Body of pancreas (tissue), 4 donors: ENCODE measurements around the gene RAPGEF5. TPM values are rescaled to one million over a fixed set of nuclear protein-coding genes. Genes with fewer than 3 reads are reported as not detected.

Experiments
- ATAC-seq: fragments of 150-250 bp; one replicate; pipeline ENCODE4 v1.9.1; 2016
- DNase-seq, 4 donors: peaks; one replicate each; pipeline ENCODE4 v3.0.0-alpha.2; 2019
- H3K27ac ChIP-seq, 4 donors: fragments of 200-600 bp; sonication (generic); 1 replicate in 3 of 4; 2 replicates in 1 of 4; pipeline versions ENCODE4 v1.5.1 to v1.6.1; 2016 to 2019; ENCODE audit warnings: mild to moderate bottlenecking in 1 of 4, mixed read lengths in 1 of 4, moderate library complexity in 1 of 4
- H3K27me3 ChIP-seq, 2 donors: fragments of 200-600 bp; sonication (generic); one replicate each; pipeline ENCODE4 v1.6.0; 2016; ENCODE audit warnings: mild to moderate bottlenecking in 1 of 2
- H3K36me3 ChIP-seq, 2 donors: fragments of 200-600 bp; sonication (generic); replicated peaks in 1 of 2; 2 replicates each; pipeline ENCODE4 v1.5.1; 2016; ENCODE audit warnings: low read depth in 2 of 2; ENCODE audit not compliant: insufficient read depth in 1 of 2
- H3K4me1 ChIP-seq: fragments of 200-600 bp; sonication (generic); one replicate; pipeline ENCODE4 v1.6.0; 2016
- H3K4me3 ChIP-seq, 2 donors: fragments of 200-600 bp; sonication (generic); 1 replicate in 1 of 2; 2 replicates in 1 of 2; pipeline ENCODE4 v1.5.1; 2016 to 2019
- H3K9me3 ChIP-seq, 3 donors: fragments of 200-600 bp; sonication (generic); 1 replicate in 2 of 3; 2 replicates in 1 of 3; pipeline ENCODE4 v1.5.1; 2016
- POLR2A ChIP-seq, 3 donors: fragments of 450-650 bp; IDR thresholded peaks; one replicate each; pipeline ENCODE4 v1.6.1; 2016; ENCODE audit warnings: antibody characterized with exemption in 3 of 3, mild to moderate bottlenecking in 2 of 3
- WGBS, 2 donors: methylation state at CpG; one replicate each; pipeline ENCODE4 v1.1.5; 2017; 5-methylcytosine and 5-hydroxymethylcytosine counted together
- intact Hi-C: fragments of 100-400 bp; cut with DNase I; formaldehyde crosslinking; loops from one replicate; pipeline ENCODE4 v1.15.1; 2023
- total RNA-seq, 2 donors: library from RNA; depleted of rRNA; stranded (reverse); fragments of >200 nt; gene quantifications; one replicate each; pipeline ENCODE4 v1.1.0, GENCODE V29; 2016
- TF ChIP-seq, protein P1 (sequence below), 7 experiments: fragments of 450-650 bp in 4 of 7; fragments of 200-600 bp in 3 of 7; sonication (generic) in 3 of 7; IDR thresholded peaks; one replicate each; pipeline ENCODE4 v1.5.1; 2016 to 2019; ENCODE audit warnings: antibody characterized with exemption in 7 of 7

Gene RAPGEF5
- total RNA-seq, 2 donors from 2014 or later = 68.0 to 151 TPM

DNA sequence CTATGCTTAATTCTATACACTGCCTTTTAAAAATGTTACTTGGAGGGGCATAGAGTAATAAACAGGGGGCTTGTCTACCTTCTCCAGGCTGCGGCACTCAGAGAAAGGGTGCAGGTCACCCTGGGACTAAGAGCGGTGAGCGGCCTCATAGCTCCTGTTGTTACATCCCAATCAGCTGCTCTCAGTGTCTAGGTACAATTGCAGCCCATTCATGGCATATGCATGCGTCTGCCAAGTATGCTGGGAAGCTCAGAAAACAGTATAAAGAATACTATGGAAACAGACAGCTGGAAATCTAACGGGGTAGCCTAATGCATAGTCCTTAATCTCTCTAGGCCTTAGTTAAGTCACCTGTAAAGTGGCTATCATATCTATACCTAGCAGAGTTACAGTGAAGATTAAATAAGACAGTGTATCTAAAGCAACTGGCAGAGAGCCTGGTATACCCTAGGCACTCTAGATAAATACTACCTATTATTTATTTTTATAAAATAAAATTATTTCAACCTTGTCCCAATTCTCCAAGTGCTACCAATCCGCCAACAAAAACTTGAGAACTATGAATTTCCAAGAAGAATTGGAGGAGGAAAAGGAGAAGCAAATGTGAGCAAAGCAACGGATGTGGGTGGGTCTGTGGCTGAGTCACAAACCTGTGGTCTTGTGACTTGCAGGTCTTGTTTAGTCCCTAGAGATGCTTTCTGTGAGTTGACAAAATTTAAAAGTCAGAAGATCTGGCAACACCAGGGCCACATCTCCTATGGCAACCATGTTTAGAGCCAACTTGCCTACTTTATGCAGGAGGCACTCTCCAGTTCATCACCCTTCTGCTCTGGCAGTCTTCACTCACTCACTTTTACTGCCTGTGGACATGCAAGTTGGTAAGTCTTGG lies 183.0 kb downstream of the RAPGEF5 start:
- peaks cover 61% of the 10 kb centered on the region for H3K4me1 ChIP-seq
- DNase-seq (peak in 2 of 4 donors; percentile 38 to 45), ATAC-seq (no peak)
- H3K27me3 ChIP-seq = no peaks in the 10 kb centered on the region
- no peaks in the 10 kb centered on the region for H3K36me3 ChIP-seq
- H3K27ac ChIP-seq = peak overlapping the region; percentile 46 to 81 (median 64)
- no peaks in the 10 kb centered on the region for H3K9me3 ChIP-seq
- intact Hi-C loops = no loop called here
- 69 to 71% methylated on average over 7 of the region's 7 CpGs for WGBS, 2 donors
- no peak for TF ChIP-seq POLR2A (IDR thresholded peaks at IDR 0.05)
- TF ChIP-seq, protein P1, sequence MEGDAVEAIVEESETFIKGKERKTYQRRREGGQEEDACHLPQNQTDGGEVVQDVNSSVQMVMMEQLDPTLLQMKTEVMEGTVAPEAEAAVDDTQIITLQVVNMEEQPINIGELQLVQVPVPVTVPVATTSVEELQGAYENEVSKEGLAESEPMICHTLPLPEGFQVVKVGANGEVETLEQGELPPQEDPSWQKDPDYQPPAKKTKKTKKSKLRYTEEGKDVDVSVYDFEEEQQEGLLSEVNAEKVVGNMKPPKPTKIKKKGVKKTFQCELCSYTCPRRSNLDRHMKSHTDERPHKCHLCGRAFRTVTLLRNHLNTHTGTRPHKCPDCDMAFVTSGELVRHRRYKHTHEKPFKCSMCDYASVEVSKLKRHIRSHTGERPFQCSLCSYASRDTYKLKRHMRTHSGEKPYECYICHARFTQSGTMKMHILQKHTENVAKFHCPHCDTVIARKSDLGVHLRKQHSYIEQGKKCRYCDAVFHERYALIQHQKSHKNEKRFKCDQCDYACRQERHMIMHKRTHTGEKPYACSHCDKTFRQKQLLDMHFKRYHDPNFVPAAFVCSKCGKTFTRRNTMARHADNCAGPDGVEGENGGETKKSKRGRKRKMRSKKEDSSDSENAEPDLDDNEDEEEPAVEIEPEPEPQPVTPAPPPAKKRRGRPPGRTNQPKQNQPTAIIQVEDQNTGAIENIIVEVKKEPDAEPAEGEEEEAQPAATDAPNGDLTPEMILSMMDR (IDR thresholded peaks at IDR 0.05) = no peak
- no peak overlapping the region for H3K4me3 ChIP-seq

DNA sequence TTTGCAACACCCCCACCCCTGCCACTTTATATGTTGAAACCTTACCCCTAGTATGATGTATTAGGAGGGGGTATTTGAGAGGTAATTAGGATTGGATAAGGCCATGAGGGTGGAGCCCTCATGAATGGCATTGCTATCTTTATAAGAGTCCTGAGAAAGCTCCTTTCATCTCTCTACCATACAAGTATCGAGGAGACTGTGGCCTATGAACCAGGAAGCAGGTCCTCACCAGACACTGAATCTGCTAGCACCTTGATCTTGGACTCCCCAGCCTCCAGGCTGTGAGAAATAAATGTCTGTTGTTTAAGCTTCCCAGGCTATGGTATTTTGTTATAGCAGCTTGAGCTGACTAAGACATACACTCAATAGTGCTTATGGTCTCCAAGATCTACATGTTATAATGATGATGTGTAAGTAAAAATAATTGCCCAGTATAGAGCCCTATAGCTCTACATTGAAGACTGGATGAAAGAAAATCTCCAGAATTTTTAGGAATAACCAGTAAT lies 188.8 kb downstream of the RAPGEF5 start:
- 89 to 100% methylated on average over 1 of the region's 1 CpG for WGBS, 2 donors
- intact Hi-C loops = no loop called here
- ATAC-seq = no peak

DNA sequence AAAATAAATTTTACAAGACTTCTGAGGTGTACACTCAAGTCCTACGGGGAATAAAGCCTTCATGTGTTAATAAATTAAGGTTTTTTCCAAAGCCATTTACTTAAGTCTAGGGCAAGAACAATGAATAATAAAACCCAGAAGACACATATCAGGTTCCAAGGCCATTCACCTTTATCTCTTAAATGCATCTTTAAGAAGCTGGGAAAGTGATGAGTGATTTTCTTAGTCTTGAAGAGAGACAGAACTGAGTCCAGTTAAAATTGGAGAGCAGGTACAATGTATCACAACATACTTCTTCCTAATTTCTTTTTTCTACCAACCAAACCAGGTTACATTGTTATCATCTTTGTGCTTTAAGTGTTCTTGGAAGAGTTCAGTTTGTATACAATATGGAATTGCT lies 189.5 kb downstream of the RAPGEF5 start:
- no peaks in the 10 kb centered on the region for H3K27me3 ChIP-seq
- 90 to 93% methylated on average over 1 of the region's 1 CpG for WGBS, 2 donors
- no peak overlapping the region for H3K4me3 ChIP-seq
- no peak overlapping the region for H3K27ac ChIP-seq
- H3K9me3 ChIP-seq = no peaks in the 10 kb centered on the region
- no peaks in the 10 kb centered on the region for H3K36me3 ChIP-seq
- no peak for TF ChIP-seq POLR2A (IDR thresholded peaks at IDR 0.05)
- TF ChIP-seq, protein P1 (IDR thresholded peaks at IDR 0.05) = no peak
- ATAC-seq (no peak), DNase-seq (no peak)
- peaks cover 18% of the 10 kb centered on the region for H3K4me1 ChIP-seq
- intact Hi-C loops = no loop called here

More for the DNA sequence above, 188.8 kb downstream of the RAPGEF5 start:
- Histone ChIP-seq H3K36me3 (no peaks in the 10 kb centered on the region), H3K9me3 (no peaks in the 10 kb centered on the region), H3K4me3 (no peak overlapping the region), H3K27ac (no peak overlapping the region), H3K27me3 (no peaks in the 10 kb centered on the region), H3K4me1 (peaks cover 24% of the 10 kb centered on the region)
- TF ChIP-seq POLR2A (IDR thresholded peaks at IDR 0.05) = no peak
- TF ChIP-seq, protein P1 (IDR thresholded peaks at IDR 0.05) = no peak
- DNase-seq = no peak

DNA sequence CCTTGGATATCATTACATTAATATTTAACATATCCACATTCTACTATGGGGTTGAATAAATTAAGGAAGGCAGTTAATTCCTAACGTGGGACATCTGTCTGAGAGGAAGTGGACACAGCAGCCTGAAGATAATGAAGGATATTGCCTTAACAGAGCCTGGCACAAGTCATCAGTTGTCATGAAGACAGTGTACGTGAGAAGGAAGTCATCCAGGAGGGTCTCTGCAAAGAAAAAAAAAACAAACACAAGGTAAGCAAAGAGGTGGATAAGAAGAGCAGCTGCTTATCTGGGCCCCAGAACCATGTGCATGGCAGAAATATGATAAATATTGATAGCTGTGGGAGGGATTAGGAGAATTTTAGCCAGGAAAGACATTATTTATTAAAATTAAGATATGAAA lies 190.0 kb downstream of the RAPGEF5 start:
- 17 to 23% methylated on average over 2 of the region's 2 CpGs for WGBS, 2 donors
- intact Hi-C loops = no loop called here
- Histone ChIP-seq H3K4me3 (no peak overlapping the region), H3K27me3 (no peaks in the 10 kb centered on the region), H3K4me1 (peaks cover 18% of the 10 kb centered on the region), H3K36me3 (no peaks in the 10 kb centered on the region), H3K9me3 (no peaks in the 10 kb centered on the region), H3K27ac (no peak overlapping the region)
- ATAC-seq (no peak), DNase-seq (no peak)
- TF ChIP-seq POLR2A (IDR thresholded peaks at IDR 0.05) = no peak
- TF ChIP-seq, protein P1 (IDR thresholded peaks at IDR 0.05) = no peak
